HG02798 (cell line): ENCODE measurements around the gene ZNRD2.

Source experiments
- ATAC-seq: cut with Tn5 transposase; IDR thresholded peaks from one replicate; pipeline ENCODE4 v1.9.1; 2021; ENCODE audit warnings: mild to moderate bottlenecking; ENCODE audit not compliant: unreplicated experiment, poor library complexity

The ZNRD2 gene

DNA sequence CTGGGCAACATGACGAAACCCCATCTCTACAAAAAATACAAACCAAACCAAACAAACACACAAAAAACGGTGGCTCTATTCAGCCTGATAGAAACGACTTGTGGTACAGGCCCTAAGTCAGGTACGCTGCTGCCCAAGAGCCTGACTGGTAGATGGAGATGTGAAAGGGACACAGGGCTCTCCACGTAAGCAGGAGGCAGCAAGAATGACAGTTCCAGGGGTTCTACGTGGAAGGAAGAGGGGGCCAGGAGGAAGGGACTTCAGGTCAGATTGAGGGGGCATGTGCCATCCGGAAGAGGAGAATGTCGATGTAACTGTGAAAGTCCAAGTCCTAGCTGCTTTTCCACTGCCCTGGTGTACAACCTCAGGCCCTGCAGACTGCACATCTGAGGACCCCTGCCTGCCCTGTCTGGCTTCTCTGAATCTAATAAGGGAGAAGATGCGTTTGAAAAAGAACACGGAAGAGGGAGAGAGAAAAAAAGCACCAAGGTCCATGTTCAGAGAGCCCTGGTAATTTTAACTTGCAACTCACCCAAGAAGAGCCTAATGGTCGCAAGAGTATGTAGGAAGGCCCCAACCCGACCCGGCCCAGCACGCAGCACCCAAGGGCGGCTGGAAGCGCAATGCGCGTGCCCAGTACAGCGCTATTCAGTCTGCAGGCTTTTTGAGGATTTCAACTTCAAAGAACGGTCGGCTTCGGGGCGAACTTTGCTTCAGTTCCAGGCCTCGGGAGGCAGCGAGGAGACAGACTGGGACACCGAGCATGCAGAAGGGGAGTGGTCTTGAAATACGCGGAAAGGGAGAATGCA, 909 bp upstream of the ZNRD2 start:
- no peak for ATAC-seq

DNA sequence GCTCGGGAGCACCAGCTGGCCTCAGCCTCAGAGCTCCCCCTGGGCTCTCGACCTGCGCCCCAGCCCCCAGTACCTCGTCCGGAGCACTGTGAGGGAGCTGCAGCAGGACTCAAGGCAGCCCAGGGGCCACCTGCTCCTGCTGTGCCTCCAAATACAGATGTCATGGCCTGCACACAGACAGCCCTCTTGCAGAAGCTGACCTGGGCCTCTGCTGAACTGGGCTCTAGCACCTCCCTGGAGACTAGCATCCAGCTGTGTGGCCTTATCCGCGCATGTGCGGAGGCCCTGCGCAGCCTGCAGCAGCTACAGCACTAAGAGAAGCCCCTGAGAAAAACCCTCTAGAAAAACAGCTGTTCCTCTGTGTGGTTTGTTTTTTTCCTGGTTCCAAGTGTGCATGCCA, 1.1 kb downstream of the ZNRD2 start:
- no peak for ATAC-seq

- ATAC-seq: no peak
Measured at GRCh38 chr11:65571940-65572339, 1.7 kb downstream of the ZNRD2 start.

DNA sequence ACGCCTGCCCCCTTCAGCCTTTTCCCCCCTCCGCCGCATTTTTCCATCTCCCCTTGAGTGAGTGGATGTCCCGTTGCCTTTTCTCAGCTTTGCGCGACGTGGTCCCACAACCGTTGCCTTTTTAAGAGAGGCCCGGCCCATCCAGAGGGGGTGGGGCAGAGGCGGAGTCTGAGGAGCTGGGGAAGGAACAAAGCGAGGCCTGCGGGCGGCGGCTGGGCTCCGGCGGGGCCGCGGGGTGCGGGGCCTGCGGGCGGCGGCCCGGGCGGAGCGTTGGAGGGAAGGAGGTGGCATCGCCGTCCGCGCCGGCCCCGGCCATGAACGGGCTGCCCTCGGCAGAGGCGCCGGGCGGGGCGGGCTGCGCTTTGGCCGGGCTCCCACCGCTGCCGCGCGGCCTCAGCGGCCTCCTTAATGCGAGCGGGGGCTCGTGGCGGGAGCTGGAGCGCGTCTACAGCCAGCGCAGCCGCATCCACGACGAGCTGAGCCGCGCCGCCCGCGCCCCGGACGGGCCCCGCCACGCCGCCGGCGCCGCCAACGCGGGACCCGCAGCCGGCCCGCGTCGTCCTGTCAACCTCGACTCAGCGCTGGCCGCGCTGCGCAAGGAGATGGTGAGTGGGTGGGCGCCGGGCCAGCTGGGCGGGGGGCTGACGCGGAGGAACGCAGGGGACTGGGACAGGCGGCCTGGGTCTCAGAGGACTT, 2.2 kb downstream of the ZNRD2 start, which contains the start of gene FAM89B:
FAM89B (plus strand) TSS at position 183 of the 696 bp plus-strand sequence; CDS start at position 315, 132 bp downstream.
- peak; percentile 10 for ATAC-seq

GRCh38 chr11:65573391-65574079, 3.3 kb downstream of the ZNRD2 start:
- no peak for ATAC-seq

GRCh38 chr11:65574109-65574810, 4.0 kb downstream of the ZNRD2 start:
- ATAC-seq: peak; percentile 45

GRCh38 chr11:65574811-65575567, 4.7 kb downstream of the ZNRD2 start:
- no peak for ATAC-seq

- peak; percentile 35 for ATAC-seq
Measured at GRCh38 chr11:65575568-65576231, 5.4 kb downstream of the ZNRD2 start, which contains the start of gene EHBP1L1. Gene EHBP1L1 (plus strand): TSS chr11:65576053. CDS start chr11:65576303, 250 bp downstream.

DNA sequence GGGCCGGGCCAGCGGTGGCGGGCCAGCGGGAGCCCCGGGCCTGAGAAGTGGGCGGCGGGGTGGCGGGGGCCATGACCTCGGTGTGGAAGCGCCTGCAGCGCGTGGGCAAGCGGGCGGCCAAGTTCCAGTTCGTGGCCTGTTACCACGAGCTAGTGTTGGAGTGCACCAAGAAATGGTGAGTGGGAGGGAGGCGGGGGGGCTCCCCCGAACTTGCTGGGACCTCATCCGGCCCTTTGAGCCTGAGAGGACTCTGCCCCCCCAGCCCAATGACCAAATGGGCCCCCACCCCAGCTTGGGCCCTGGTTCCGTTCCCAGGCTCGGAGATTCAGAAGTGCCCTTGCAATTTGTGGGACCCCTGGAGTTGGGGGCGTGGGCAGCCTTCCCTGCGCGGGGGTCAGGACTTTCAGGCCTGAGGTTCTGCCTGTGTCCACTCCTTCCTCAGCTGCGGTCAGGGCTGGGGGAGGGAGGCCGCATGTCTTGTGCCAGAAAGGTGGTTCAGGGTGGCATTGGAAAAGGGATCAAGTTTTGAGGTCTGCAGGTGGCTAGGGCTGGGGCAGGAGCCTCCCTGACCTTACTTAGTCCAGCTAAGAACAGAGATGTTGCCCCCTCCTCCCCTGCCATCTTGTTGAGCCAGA, 6.1 kb downstream of the ZNRD2 start:
- ATAC-seq: no peak

DNA sequence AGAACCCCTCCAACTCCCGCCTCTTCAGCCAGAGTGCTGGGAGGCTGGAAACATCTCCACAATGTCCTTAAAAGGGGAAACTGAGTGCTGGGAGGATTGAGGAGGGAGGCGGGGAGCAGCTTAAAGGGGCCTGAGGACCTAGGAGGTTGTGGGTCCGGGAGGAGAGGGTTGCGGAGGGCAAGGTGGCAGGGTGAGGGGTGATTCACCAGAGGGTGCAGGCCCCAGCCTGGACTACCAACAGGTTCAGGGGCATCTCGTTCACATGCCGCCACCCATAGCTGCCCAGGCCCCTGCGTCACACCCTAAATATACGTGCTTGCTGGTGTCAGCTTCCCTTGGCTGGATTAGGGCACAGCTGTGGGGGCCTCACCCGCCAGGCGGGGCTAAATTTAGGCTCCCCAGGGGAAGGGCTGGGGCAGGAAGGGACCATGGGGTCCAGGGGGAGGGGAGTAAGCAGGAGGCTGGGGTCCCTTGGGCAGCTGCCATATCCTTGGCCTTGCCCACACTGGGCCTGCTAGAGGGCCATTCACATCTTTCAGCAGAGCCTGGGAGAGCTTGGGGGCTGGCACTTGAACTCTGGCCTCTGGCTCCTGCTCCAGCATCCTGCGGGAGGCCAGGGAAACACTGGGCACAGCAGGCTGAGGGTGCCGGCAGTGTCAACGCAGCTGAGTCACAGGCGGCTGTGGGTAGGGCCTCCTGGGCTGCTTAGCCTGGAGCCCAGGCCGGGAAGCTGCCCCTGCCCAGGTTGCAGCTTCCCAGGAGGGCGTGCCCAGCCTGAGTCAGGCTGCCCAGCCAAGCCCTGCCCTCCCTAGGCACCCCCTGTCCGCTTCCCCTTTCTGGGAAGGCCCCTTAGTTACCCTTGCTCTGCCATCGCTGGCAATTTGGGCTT, 6.8 kb downstream of the ZNRD2 start:
- no peak for ATAC-seq

DNA sequence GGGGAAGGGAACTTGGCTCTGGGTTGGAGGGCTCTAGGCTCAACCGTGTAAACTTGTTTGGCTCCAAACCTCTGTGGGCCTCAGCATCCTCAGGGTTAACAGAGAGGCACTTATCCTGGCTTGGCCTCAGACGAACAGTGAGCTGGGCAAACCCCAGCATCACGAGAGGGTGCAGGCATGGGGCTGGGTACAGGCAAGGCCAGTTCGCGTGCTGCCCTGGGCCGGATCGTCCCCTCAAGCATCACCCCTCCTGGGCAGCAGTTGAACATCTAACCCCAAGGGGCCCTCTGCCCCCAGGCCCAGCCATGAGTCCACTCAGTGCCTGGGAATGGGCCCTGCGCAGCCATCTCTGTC, 7.5 kb downstream of the ZNRD2 start:
- ATAC-seq: no peak

DNA sequence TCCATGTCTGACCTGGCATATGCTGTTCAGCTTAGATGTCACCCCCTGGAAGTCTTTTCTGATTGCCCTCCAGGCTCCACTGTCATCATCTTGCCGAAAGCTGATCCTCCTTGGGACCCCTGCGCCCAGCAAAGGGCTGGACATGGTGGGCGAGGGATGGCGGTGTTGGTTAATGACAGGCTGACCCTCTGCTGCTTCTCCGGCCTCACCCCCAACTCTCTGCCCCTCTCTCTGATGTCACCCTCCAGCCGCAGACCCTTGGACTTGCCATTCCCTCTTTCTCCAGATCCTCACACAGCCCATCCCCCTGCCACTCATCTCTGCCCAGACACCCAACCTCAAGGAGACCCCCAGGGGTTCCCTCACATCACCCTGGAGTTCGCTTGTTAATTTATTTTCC, 7.9 kb downstream of the ZNRD2 start:
- no peak for ATAC-seq

GRCh38 chr11:65578667-65579066, 8.4 kb downstream of the ZNRD2 start:
- no peak for ATAC-seq

DNA sequence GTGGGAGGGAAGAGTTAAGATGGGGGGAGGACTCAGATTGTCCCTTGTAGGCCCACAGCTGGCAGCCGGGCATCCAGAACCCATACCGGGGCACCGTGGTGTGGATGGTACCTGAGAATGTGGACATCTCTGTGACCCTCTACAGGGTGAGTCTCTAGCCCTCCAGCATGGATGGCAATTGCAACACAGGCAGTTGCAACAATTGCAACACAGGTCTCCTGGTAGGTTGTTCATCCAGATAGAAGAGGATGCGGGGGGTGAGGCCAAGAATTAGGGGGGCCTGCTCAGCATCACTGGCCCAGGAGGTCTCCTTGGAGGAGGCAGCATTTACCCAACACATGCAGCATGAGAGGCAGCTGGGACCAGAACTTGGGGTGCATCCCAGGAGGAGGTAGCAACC, 9.0 kb downstream of the ZNRD2 start:
- ATAC-seq: no peak

GRCh38 chr11:65580031-65580692, 9.9 kb downstream of the ZNRD2 start:
- no peak for ATAC-seq

GRCh38 chr11:65580756-65581155, 10.5 kb downstream of the ZNRD2 start:
- no peak for ATAC-seq

DNA sequence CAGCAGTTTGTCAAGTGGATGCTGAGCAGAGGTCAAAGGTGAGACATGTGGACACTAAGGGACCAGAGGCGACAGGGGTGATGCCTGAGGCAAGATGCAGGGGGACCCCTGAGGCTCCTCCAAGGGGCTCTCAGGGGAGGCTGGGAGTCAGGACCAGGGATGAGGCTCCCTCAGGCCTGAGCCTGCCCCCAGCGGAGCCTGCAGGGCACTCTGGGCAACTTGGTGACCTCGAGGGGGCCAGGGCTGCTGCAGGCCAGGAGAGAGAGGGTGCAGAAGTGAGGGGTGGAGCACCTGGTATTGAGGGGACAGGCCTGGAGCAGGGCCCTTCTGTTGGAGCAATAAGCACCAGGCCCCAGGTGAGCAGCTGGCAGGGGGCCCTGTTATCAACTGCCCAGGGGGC, 11.7 kb downstream of the ZNRD2 start:
- ATAC-seq: no peak
